Spinal cord (tissue), 10 donors: Measurements from ENCODE around the gene HAUS3. TPM values are rescaled to one million over a fixed set of nuclear protein-coding genes. Genes with fewer than 3 reads are reported as not detected.

Source experiments
- DNase-seq, 6 donors: peaks; one replicate each; pipeline versions ENCODE4 v3.0.0 to v3.0.0-alpha.2; 2013 to 2015; ENCODE audit warnings: low spot score in 6 of 6, low read depth in 4 of 6
- H3K27ac ChIP-seq: one replicate; pipeline ENCODE4 v1.5.1; 2013; ENCODE audit warnings: low read depth, low read length, control low read depth
- H3K27me3 ChIP-seq: one replicate; pipeline ENCODE4 v1.6.1; 2013; ENCODE audit warnings: low read length; ENCODE audit not compliant: control insufficient read depth, insufficient read depth
- H3K36me3 ChIP-seq: one replicate; pipeline ENCODE4 v1.6.1; 2013; ENCODE audit warnings: low read length; ENCODE audit not compliant: control insufficient read depth, insufficient read depth
- H3K4me1 ChIP-seq: one replicate; pipeline ENCODE4 v1.6.1; 2013; ENCODE audit warnings: low read length; ENCODE audit not compliant: control insufficient read depth, insufficient read depth
- H3K4me3 ChIP-seq: one replicate; pipeline ENCODE4 v1.5.1; 2013; ENCODE audit warnings: low read depth, low read length, control low read depth
- H3K9me3 ChIP-seq: one replicate; pipeline ENCODE4 v1.6.1; 2013; ENCODE audit warnings: low read length; ENCODE audit not compliant: control insufficient read depth, insufficient read depth
- WGBS: methylation state at CpG from one replicate; pipeline ENCODE4 v1.1.5; 2013; ENCODE audit warnings: missing lambda C conversion rate; ENCODE audit not compliant: insufficient coverage; 5-methylcytosine and 5-hydroxymethylcytosine counted together
- polyA plus RNA-seq, 2 donors: library from polyadenylated mRNA; unstranded; fragments of 120-200 nt; gene quantifications; one replicate each; pipeline ENCODE4 v1.2.1, GENCODE V29; 2013; ENCODE audit not compliant: insufficient read length in 2 of 2
- small RNA-seq: library from RNA; depleted of rRNA; stranded (forward); fragments of <200 nt; gene quantifications from one replicate; pipeline ENCODE3, GENCODE V24; 2014; ENCODE audit warnings: low replicate concordance
- total RNA-seq, 2 donors: library from RNA; depleted of rRNA in 1 of 2; stranded (reverse); fragments of 120-200 nt in 1 of 2; fragments of >200 nt in 1 of 2; gene quantifications; one replicate each; pipeline versions ENCODE4 v1.2.3 to v1.2.4, GENCODE V29; 2013 to 2014
- donor health status: healthy.

HAUS3 gene
- total and polyA plus RNA-seq, 4 donors = 13.2 to 22.6 (median 16.9) TPM

DNA sequence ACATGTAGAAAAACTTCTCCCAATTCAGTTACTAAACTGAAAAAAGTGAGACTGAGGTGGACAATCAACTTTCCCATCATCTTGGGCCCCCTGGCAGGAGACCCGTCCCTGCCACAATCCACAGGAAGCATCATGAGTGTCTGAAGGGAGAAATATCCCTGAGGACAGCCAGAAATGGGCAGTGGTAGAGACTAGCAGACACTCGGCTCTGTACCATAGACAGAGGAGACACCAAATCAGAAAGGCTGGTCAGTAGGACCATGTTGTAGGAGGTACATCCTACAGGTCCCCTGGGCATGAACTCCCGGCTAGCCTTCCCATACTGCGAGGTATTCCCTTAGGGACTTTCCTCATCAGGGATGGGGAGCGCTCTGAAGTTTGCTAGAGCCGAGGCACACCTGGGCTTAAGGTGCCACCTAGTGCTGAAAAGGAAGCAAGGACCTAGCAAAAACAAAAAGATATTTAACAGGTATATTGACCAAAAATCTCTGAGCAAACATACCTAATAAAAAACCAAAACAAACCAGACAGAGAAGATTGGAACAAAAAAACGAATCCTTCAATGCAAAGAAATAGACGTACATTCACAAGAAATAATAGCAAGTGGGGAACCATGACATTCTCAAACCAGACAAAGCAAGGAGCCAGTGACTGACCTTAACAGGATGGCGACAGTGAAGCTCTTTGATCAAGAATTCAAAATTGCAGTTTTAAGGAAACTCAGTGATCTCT is 55.6 kb downstream of the HAUS3 start:
- no peak overlapping the region for H3K4me3 ChIP-seq
- peak in 1 of 6 donors; percentile 5 for DNase-seq
- H3K27ac ChIP-seq = no peak overlapping the region
- no peaks in the 10 kb centered on the region for H3K4me1 ChIP-seq
- no peaks in the 10 kb centered on the region for H3K27me3 ChIP-seq
- H3K9me3 ChIP-seq = peaks cover 2% of the 10 kb centered on the region
- no peaks in the 10 kb centered on the region for H3K36me3 ChIP-seq
- 38% methylated on average over 3 of the region's 9 CpGs for WGBS

DNA sequence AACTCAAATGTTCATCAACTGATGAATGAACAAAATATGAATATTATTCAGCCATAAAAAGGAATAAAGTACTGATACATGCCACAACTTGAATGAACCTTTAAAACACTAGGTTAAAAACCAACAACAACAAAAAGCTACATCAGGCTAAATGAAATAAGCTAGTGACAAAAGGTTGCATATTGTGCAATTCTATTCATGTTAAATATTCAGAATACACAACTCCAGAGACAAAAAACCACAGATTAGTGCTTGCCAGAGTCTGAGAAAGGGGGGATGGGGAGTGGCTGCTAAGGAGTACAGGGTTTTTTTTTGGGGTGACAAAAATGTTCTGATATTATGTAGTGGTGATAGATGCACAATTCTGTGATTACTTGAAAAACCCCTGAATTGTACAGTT is 58.5 kb downstream of the HAUS3 start:
- Histone ChIP-seq H3K4me1 (no peaks in the 10 kb centered on the region), H3K36me3 (no peaks in the 10 kb centered on the region), H3K9me3 (peaks cover 2% of the 10 kb centered on the region), H3K4me3 (no peak overlapping the region), H3K27me3 (no peaks in the 10 kb centered on the region), H3K27ac (no peak overlapping the region)
- DNase-seq = no peak

DNA sequence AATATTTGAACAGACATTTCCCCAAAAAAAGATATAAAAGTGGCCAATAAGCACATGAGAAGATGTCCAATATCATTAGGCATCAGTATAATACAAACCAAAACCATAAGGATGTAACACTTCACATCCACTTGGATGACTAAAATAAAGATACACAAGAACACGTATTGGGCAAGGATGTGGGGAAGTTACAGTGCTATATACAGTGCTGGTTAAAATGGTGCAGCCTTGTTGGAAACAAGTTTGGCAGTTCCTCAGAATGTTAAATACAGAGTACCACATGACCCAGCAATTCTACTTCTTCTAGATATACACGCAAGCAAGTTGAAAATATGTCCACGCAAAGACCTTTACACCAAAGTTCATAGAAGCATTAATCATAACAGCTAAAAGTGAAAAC is 58.9 kb downstream of the HAUS3 start:
- no peaks in the 10 kb centered on the region for H3K27me3 ChIP-seq
- WGBS = 100% methylated on average over 2 of the region's 3 CpGs
- H3K4me3 ChIP-seq = no peak overlapping the region
- H3K36me3 ChIP-seq = no peaks in the 10 kb centered on the region
- H3K9me3 ChIP-seq = peaks cover 2% of the 10 kb centered on the region
- H3K27ac ChIP-seq = no peak overlapping the region
- no peak for DNase-seq
- no peaks in the 10 kb centered on the region for H3K4me1 ChIP-seq

DNA sequence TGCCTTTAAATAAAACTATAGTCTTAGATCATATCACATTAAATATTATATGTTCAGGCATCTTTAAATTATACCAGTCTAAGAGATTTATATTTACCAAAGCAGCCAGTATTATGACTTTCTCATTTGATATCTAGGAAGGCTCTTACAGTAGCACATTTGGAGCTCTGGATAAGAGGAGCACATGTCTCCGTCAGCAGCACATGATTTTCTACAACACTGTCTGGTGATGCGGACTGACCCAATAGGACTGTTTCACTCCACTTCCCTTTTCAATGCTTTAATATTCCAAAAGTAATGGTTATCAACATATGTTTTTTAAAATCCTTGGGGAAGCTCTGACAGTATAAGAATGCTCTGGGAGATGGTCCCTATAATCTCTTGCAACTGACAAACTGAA is 61.5 kb downstream of the HAUS3 start:
- no CpG with 5 or more reads among the region's 2 CpGs for WGBS
- Histone ChIP-seq H3K4me3 (no peak overlapping the region), H3K27me3 (no peaks in the 10 kb centered on the region), H3K36me3 (no peaks in the 10 kb centered on the region), H3K9me3 (no peaks in the 10 kb centered on the region), H3K4me1 (no peaks in the 10 kb centered on the region), H3K27ac (no peak overlapping the region)
- DNase-seq = no peak

DNA sequence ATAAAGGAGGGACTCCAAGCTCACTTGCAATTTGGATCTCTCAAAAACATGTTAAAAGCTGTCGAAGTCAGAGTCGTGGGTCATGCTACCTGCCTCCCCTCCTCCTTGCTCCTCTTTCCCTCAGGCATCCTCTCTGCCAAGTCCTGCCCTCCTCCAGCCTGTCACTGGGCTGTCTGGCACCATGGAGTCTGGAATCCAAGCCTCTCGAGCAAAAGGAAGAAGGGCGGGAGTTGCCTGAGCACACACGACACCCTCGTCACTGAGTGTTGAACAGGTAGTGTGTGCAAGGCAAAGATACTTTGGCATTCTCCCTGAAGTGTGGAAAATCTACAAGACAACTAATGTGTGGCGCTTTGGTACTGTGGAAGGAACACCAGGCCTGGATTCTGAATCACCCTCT is 62.2 kb downstream of the HAUS3 start:
- Histone ChIP-seq H3K4me1 (no peaks in the 10 kb centered on the region), H3K27ac (no peak overlapping the region), H3K27me3 (no peaks in the 10 kb centered on the region), H3K36me3 (no peaks in the 10 kb centered on the region), H3K4me3 (no peak overlapping the region), H3K9me3 (no peaks in the 10 kb centered on the region)
- 64% methylated on average over 3 of the region's 7 CpGs for WGBS
- no peak for DNase-seq

DNA sequence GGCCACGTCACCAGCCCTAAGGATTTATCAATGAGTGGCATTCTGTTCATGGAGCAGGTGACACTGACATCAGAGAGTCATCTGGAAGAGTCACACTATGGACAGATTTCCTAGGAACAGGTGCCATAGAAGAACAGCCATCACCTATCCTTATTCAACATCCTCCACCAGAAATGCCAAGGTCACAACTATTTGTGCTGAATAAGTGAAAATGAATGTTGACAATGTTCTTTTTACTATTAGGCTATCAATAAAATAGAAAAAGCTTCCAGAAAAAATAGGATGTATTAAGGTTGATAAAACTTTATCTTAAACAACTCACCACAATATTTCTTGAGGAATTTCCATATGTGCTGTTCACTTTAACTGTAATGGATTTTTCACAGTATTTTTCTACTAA is 62.9 kb downstream of the HAUS3 start:
- peaks cover 3% of the 10 kb centered on the region for H3K36me3 ChIP-seq
- H3K4me3 ChIP-seq = no peak overlapping the region
- 100% methylated on average over 1 of the region's 1 CpG for WGBS
- H3K27me3 ChIP-seq = no peaks in the 10 kb centered on the region
- DNase-seq = no peak
- H3K4me1 ChIP-seq = no peaks in the 10 kb centered on the region
- no peaks in the 10 kb centered on the region for H3K9me3 ChIP-seq
- H3K27ac ChIP-seq = no peak overlapping the region

Small RNAs within 50 kb of the gene (small RNA-seq; reads per million reads assigned to genes)
- not detected for gene COX6B1P5

Other genes with a start within 250 kb of the HAUS3 start
- 10 to 100 TPM; 14.0 to 24.4 TPM for gene NELFA, start 233.1 kb downstream of the HAUS3 start, total RNA-seq
- 10 to 100 TPM; 49.5 to 54.5 TPM for gene NELFA, start 233.1 kb downstream of the HAUS3 start, polyA plus RNA-seq
- 10 to 100 TPM in 1 of 2 donors, 1 to 10 TPM in 1; 8.8 to 13.8 TPM for gene NAT8L, start 182.8 kb downstream of the HAUS3 start, total RNA-seq
- gene NAT8L, start 182.8 kb downstream of the HAUS3 start, polyA plus RNA-seq = 10 to 100 TPM; 60.5 to 62.2 TPM
- gene POLN, start within 50 bp of the HAUS3 start, total RNA-seq = 1 to 10 TPM; 4.6 to 8.9 TPM
- gene POLN, start within 50 bp of the HAUS3 start, polyA plus RNA-seq = 1 to 10 TPM; 4.8 to 8.9 TPM
- 10 to 100 TPM; 22.4 to 56.7 TPM for gene MXD4, start 20.0 kb upstream of the HAUS3 start, total RNA-seq
- 100 to 1,000 TPM in 1 of 2 donors, 10 to 100 TPM in 1; 92.6 to 101 TPM for gene MXD4, start 20.0 kb upstream of the HAUS3 start, polyA plus RNA-seq
- gene ZFYVE28, start 176.5 kb upstream of the HAUS3 start, total RNA-seq = 10 to 100 TPM in 1 of 2 donors, 1 to 10 TPM in 1; 9.6 to 10.0 TPM
- gene ZFYVE28, start 176.5 kb upstream of the HAUS3 start, polyA plus RNA-seq = 10 to 100 TPM in 1 of 2 donors, 1 to 10 TPM in 1; 7.9 to 13.9 TPM
- gene CFAP99, start 176.8 kb upstream of the HAUS3 start, total RNA-seq = 1 to 10 TPM in 1 of 2 donors, under 1 TPM in 1; 0.20 to 6.4 TPM
- gene CFAP99, start 176.8 kb upstream of the HAUS3 start, polyA plus RNA-seq = 1 to 10 TPM; 5.9 TPM
- 10 to 100 TPM; 41.0 to 46.5 TPM for gene RNF4, start 227.0 kb upstream of the HAUS3 start, total RNA-seq
- 10 to 100 TPM; 61.1 to 67.0 TPM for gene RNF4, start 227.0 kb upstream of the HAUS3 start, polyA plus RNA-seq